WERI-Rb-1 (cell line): ENCODE measurements around the gene PRRC2B.

Experiments
- DNase-seq: peaks from one replicate; pipeline ENCODE4 v3.0.0-alpha.2; 2020
- H3K27ac ChIP-seq: fragments of 250-450 bp; sonication (Bioruptor Pico); 2 replicates; pipeline ENCODE4 v1.5.1; 2020; ENCODE audit warnings: mild to moderate bottlenecking, moderate library complexity
- H3K27me3 ChIP-seq: fragments of 250-450 bp; sonication (Bioruptor Pico); 2 replicates; pipeline ENCODE4 v1.5.1; 2021; ENCODE audit warnings: mild to moderate bottlenecking, low read depth, moderate library complexity; ENCODE audit not compliant: insufficient read depth, severe bottlenecking
- H3K36me3 ChIP-seq: fragments of 250-450 bp; sonication (Bioruptor Pico); 2 replicates; pipeline ENCODE4 v1.5.1; 2020; ENCODE audit warnings: mild to moderate bottlenecking, moderate library complexity
- H3K4me3 ChIP-seq: 2 replicates; pipeline ENCODE4 v1.5.1; 2011; ENCODE audit warnings: low read depth, mild to moderate bottlenecking, control low read depth, low read length
- H3K9me3 ChIP-seq: fragments of 250-450 bp; sonication (Bioruptor Pico); 2 replicates; pipeline ENCODE4 v1.5.1; 2021; ENCODE audit warnings: mild to moderate bottlenecking, moderate library complexity; ENCODE audit not compliant: severe bottlenecking
- CTCF ChIP-seq: IDR thresholded peaks from 2 replicates; pipeline ENCODE4 v1.5.1; 2011; ENCODE audit warnings: low read depth, mild to moderate bottlenecking, control low read depth, inconsistent platforms, low read length

Gene PRRC2B

GRCh38 chr9:131475111-131475955, 81.4 kb downstream of the PRRC2B start:
- Histone ChIP-seq H3K36me3 (peaks cover 100% of the 10 kb centered on the region), H3K4me3 (no peak overlapping the region), H3K27ac (no peak overlapping the region), H3K27me3 (no peaks in the 10 kb centered on the region), H3K9me3 (no peaks in the 10 kb centered on the region)
- no peak for DNase-seq
- no peak for TF ChIP-seq CTCF

- Histone ChIP-seq H3K36me3 (peaks cover 99% of the 10 kb centered on the region), H3K27me3 (no peaks in the 10 kb centered on the region), H3K9me3 (no peaks in the 10 kb centered on the region), H3K27ac (no peak overlapping the region), H3K4me3 (no peak overlapping the region)
- peak; percentile 39 for DNase-seq
- peak; percentile 66 for TF ChIP-seq CTCF
Measured at GRCh38 chr9:131475956-131476776, 82.3 kb downstream of the PRRC2B start.

- TF ChIP-seq CTCF = no peak
- H3K27ac ChIP-seq = no peak overlapping the region; the same call in 1 of the 2 replicates
- no peak for DNase-seq
- peaks cover 99% of the 10 kb centered on the region for H3K36me3 ChIP-seq
- no peaks in the 10 kb centered on the region for H3K9me3 ChIP-seq
- H3K4me3 ChIP-seq = no peak overlapping the region
- no peaks in the 10 kb centered on the region for H3K27me3 ChIP-seq
Measured at GRCh38 chr9:131476777-131477345, 83.0 kb downstream of the PRRC2B start.

- no peak for TF ChIP-seq CTCF
Measured at GRCh38 chr9:131477367-131477766, 83.5 kb downstream of the PRRC2B start.

GRCh38 chr9:131477816-131478419, 84.0 kb downstream of the PRRC2B start:
- TF ChIP-seq CTCF = no peak
- H3K36me3 ChIP-seq = peaks cover 99% of the 10 kb centered on the region

More at GRCh38 chr9:131477367-131477766, 83.5 kb downstream of the PRRC2B start:
- no peak overlapping the region; the same call in 1 of the 2 replicates for H3K27ac ChIP-seq
- H3K36me3 ChIP-seq = peaks cover 99% of the 10 kb centered on the region
- DNase-seq = no peak
- H3K4me3 ChIP-seq = no peak overlapping the region
- H3K27me3 ChIP-seq = no peaks in the 10 kb centered on the region
- H3K9me3 ChIP-seq = no peaks in the 10 kb centered on the region

More at GRCh38 chr9:131477816-131478419, 84.0 kb downstream of the PRRC2B start:
- Histone ChIP-seq H3K9me3 (no peaks in the 10 kb centered on the region), H3K27ac (no peak overlapping the region), H3K27me3 (no peaks in the 10 kb centered on the region), H3K4me3 (no peak overlapping the region)
- DNase-seq = no peak
